ENCODE data around the gene NRG2. TPM values are rescaled to one million over a fixed set of nuclear protein-coding genes. Genes with fewer than 3 reads are reported as not detected.

The NRG2 gene
- total RNA-seq, 1 experiment from 2014 or later, result 0.59 TPM

- H3K4me3 ChIP-seq (ENCODE audit: low read depth, low read length), result no peak overlapping the region
- intact Hi-C loops (cut with micrococcal nuclease; ENCODE audit: unreplicated experiment), result no loop called here
- no peaks in the 10 kb centered on the region for H3K9me3 ChIP-seq
- no peaks in the 10 kb centered on the region for H3K4me1 ChIP-seq
- Mint-ChIP-seq H3K27me3 (ENCODE audit: insufficient read depth, unreplicated experiment) (peaks cover 44% of the 10 kb centered on the region), H3K4me3 (ENCODE audit: unreplicated experiment) (no peak overlapping the region), H3K4me1 (ENCODE audit: low read depth, unreplicated experiment) (no peaks in the 10 kb centered on the region), H3K36me3 (ENCODE audit: insufficient read depth, unreplicated experiment) (no peaks in the 10 kb centered on the region), H3K27ac (ENCODE audit: unreplicated experiment) (no peak overlapping the region), H3K9me3 (ENCODE audit: unreplicated experiment) (no peaks in the 10 kb centered on the region)
- DNase-seq, result no peak
- CTCF ChIA-PET, result interaction anchor here (1.5 kb wide), 1 partner anchor 10 kb away, joined by 11 read pairs; no protein-coding TSS in a partner anchor
- POLR2A ChIA-PET, result no interaction called here
- H3K36me3 ChIP-seq (ENCODE audit: control insufficient read depth, insufficient read depth, low read length), result no peaks in the 10 kb centered on the region
- no TSS peak for BruUV-seq (replicated peaks)
- H3K27me3 ChIP-seq (replicated peaks; ENCODE audit: control insufficient read depth, insufficient read depth, low read length), result peaks cover 10% of the 10 kb centered on the region
- no peak for TF ChIP-seq CTCF (IDR thresholded peaks at IDR 0.05; ENCODE audit: insufficient read depth in 1 of 2, low read depth in 1 of 2, low read length in 1 of 2, severe bottlenecking in 1 of 2, unreplicated experiment in 1 of 2)
Observed at GRCh38 chr5:139797335-139797734, 245.8 kb downstream of the NRG2 start.

Other genes starting within 250 kb of the NRG2 start
- 0.09 and 0.12 TPM in 2 replicates for gene PSD2, start 247.5 kb downstream of the NRG2 start, total RNA-seq (2022)
- 14.5 and 15.2 TPM in 2 replicates for gene PURA, start 70.8 kb upstream of the NRG2 start, total RNA-seq (2022)
- 3.7 TPM in 2 replicates for gene IGIP, start 82.6 kb upstream of the NRG2 start, total RNA-seq (2022)
- 93.5 and 102 TPM in 2 replicates for gene CYSTM1, start 131.9 kb upstream of the NRG2 start, total RNA-seq (2022)

Measured in Caco-2 (cell line).